Activated CD8-positive, alpha-beta memory T cell treated with anti-CD3 and anti-CD28 coated beads, Interleukin-2, amount 50 U/mL, for 24 hours (primary cell): ENCODE measurements around the gene HDGFL3.

Experiments
- DNase-seq: peaks from one replicate; pipeline ENCODE4 v3.0.0-alpha.2; 2020; ENCODE audit errors: extremely low read depth

HDGFL3 gene

DNA sequence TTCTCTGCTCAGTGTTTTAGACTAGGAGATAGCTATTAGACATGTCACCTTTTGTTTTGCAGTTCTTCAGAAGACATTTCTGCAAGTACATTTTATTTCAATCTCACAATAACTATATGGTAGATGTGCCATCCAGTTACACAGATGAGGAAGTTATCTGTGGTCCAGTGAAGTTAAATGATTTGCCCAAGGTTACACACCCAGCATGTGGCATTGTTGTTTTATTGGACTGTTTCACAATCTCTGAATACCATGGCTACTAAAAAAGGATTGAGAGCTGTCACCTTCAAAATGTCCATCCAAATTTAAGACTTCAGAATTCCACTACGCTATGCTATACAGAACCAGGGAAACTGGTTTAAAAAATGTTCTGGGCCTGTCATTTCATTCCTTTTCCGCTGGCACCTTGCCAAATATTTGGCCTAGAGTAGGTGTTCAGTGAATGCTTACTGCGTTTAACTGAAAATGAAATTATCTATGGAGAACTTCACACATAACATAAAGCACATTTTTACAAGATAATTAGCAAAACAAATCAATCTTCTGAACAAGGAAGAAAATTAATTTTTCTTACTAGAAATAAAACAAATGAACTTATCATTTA, 80.0 kb downstream of the HDGFL3 start:
- DNase-seq, result no peak

- no peak for DNase-seq
Observed at GRCh38 chr15:83123529-83123928, 84.1 kb downstream of the HDGFL3 start.

- DNase-seq, result no peak
Observed at GRCh38 chr15:83119968-83120581, 87.5 kb downstream of the HDGFL3 start.

- DNase-seq, result no peak
Observed at GRCh38 chr15:83118968-83119367, 88.7 kb downstream of the HDGFL3 start.

- no peak for DNase-seq
Observed at GRCh38 chr15:83118291-83118827, 89.3 kb downstream of the HDGFL3 start.

- no peak for DNase-seq
Observed at GRCh38 chr15:83115831-83116565, 91.6 kb downstream of the HDGFL3 start.

GRCh38 chr15:83115410-83115809, 92.2 kb downstream of the HDGFL3 start:
- no peak for DNase-seq

- DNase-seq, result no peak
Observed at GRCh38 chr15:83114856-83115255, 92.8 kb downstream of the HDGFL3 start.

DNA sequence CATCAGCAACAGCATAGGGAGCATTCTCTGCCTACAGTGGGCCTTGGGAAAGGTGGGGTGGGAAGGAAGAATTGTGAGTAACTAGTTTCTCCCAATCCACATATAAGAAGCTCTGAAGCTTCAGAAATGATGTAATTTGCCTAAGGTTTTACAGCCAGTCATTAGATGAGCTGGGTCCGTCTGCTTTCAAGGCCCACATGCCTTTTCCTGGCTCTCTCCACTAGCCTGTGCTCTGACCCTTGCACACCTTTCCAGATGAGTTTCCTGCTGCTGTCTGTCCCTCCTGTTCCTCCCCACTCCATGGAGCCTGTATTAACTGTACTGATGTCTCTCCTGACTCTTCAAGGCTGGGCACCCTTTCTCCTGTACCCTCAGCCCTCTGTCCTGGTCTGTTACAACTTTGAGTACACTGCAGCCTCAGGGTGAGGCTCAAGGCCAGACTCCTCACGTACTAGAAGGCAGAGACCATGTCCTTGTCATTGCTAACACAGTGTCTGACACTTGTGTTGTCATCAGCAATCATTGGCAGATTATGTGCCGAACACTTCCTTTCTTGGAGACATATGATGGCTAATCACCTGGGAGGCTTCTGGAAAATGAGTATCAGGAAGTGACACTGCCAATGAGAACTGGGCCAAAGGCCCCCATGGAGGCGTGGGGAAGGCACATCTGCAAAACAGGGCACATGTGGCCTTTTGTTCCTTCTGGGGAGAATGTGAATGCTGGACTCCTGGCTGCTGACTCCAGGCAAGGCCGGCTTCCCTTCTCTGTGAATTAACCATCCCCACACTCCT, 93.5 kb downstream of the HDGFL3 start:
- no peak for DNase-seq

- DNase-seq, result no peak
Observed at GRCh38 chr15:83112956-83113299, 94.7 kb downstream of the HDGFL3 start.

GRCh38 chr15:83112233-83112955, 95.2 kb downstream of the HDGFL3 start:
- DNase-seq, result no peak

- DNase-seq, result no peak
Observed at GRCh38 chr15:83111149-83111548, 96.5 kb downstream of the HDGFL3 start.

DNA sequence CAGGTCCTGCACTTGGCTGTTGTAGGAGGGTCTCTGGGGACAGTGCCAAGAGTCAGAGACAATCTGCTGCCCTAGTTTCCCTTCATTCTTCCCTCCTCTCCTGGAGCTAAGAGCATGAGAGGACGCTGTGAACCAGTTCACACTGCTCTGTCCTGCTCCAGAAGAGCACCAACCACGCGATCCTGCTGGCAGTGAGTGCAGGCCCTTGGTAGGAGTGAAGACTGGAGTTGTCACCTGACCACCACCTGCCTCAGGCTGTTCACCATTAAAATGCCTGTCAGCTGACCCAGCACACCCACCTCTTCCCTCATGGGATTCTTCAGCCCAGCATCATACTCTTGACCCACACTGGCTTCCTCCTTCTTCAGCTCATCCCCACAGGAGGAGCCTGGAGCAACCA, 97.2 kb downstream of the HDGFL3 start:
- DNase-seq, result no peak

DNA sequence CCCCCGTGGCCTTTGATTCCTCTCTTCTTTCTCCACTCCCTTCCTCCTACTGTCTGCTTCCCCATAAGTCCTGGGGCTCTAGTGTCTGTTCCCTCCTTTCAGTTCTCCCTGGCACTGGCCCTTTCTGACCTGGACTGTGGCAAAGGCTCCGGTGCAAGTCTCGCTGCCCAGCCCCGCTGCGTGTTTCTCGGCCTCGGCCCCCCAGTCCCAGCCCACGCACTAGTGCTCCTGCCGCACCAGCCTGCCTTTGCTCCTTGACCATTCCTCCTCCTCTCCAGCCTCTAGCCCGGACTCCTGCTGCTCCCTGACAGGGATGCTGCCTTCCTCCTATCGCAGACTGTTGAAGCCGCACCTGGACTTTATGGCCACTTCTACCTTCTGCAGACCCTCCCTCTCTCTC, 98.1 kb downstream of the HDGFL3 start:
- no peak for DNase-seq

DNA sequence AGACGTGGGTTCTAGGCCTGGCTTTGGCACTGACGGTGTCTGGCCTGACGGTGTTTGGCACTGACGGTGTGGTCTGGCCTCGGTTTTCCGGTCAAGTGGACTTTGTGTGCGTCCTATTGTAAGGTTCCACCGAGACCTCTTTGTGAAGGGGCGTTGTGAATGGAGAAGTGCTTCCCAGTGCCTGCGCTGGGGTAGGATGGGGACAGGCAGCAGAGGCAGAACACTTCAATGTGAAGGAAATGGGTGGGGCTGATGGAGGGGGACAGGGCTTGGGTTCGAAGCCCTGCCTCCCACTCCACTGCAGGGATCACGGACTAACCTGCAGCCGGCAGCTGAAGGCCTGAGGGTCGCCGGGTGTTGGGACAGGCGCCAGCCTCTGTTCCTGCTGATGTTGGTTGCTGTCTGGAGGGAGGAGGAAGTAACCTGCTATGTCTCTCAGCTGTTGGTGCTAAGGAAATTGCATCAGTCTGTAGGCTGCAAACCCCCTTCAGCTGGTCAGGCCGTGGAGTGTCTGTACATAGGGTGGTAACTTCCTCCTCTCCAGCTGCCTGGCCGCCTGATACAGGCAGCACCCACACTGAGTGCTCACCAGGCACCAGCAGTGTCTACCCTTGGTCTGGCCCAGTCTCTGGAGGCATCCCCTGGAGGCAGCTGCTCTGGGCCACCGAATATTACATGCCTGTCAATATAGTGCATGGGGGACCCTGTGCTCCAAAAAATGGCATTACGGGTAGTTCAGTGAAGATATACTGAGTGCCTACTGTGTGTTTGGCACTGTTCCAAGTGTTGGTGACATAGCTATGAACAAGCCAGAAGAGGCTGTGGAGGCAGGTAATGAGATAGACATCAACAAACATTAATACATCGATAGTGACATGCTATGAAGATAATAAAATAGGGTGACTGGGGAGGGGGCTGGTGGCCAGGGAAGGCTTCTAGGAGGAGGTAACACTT, 99.1 kb downstream of the HDGFL3 start:
- no peak for DNase-seq

DNA sequence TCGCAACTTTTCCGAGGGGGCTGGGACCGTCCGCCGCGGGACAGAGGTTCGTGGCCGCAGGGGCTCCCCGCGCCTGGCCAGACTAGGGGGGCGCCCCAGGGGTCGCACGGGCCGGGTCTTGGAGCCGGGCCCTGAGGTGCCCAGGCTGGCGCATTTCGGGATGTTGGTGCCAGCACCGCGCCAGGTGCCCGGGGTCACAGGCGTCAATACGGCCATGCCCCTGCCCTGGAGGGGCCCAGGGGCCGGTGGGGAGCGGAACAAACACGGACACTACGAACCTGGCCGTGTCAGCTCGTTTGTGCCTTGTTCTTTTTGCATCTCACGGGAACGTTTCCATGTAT, 99.8 kb downstream of the HDGFL3 start:
- no peak for DNase-seq

DNA sequence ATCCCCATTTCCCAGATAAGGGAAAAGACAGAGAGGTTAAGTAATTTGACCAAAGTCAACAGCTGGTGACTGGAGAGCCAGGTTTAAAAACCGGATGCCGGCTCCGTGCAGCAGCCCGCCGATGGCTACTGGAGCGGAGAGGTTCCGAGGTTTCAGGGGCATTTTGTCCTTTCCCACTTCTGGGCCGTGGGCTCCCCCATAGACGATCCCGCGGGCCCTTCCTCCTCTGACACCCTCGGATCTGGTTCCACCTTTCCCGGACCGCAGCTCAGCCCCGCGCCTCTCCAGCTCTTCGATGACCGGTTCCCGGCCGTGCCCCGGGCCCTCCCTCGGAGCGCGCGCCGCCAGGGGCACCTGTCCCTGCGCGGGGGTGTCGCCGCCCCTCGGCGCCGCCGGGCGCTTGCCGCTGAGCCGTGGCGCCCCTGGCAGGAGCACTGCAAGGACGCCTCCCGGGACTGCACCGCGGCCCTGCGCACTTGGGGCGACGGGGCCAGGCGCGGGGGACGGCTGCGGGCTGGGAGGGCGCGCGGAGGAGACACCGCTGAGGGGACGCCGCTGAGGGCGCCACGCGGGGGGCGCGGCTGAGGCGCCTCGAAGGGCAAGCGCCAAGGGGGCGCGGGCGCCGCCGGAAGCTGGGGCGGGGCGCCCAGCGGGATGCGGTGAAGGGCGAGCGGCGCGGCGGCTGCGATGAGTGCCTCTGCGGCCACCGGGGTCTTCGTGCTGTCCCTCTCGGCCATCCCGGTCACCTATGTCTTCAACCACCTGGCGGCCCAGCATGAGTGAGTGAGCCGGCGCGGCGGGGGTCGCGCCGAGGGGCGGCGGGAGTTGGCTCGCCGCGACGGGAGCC, 100.4 kb downstream of the HDGFL3 start, which contains the start of gene TM6SF1:
Gene TM6SF1 (plus strand): TSS at position 652 of the 847 bp plus-strand sequence. CDS start 36 bp downstream, at position 688.
- DNase-seq, result no peak

- no peak for DNase-seq
Observed at GRCh38 chr15:83105440-83105839, 102.2 kb downstream of the HDGFL3 start.

DNA sequence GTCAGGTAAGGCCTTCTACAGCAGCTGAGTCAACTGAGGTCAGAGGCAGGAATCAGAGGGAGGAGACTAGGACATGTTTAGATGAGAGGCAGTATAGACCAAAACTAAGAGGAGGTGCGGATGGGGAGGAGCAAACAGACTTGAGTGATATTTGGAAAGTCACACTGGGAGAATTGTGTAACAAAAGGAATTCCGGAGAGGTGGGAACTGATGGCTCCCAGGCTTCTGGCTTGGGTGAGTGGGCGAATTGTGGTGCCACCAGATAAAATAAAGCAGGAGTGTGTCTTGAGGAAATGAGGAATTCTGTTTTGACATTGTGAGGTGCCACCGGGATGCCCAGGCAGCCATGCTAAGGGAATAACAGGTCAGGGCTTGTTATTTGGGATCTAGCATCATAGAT, 103.5 kb downstream of the HDGFL3 start:
- no peak for DNase-seq
